Parietal lobe (tissue), 1 donor: ENCODE results near the gene ZNF488. TPM values are rescaled to one million over a fixed set of nuclear protein-coding genes. Genes with fewer than 3 reads are reported as not detected.

ENCODE experiments used
- total RNA-seq: library from RNA; depleted of rRNA; stranded (reverse); fragments of >200 nt; gene quantifications from one replicate; pipeline ENCODE4 v1.2.3, GENCODE V29; 2014

Gene ZNF488, protein sequence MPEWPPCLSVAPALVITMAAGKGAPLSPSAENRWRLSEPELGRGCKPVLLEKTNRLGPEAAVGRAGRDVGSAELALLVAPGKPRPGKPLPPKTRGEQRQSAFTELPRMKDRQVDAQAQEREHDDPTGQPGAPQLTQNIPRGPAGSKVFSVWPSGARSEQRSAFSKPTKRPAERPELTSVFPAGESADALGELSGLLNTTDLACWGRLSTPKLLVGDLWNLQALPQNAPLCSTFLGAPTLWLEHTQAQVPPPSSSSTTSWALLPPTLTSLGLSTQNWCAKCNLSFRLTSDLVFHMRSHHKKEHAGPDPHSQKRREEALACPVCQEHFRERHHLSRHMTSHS
- total RNA-seq, result 2.5 TPM

GRCh38 chr10:47384148-47384921 is at the start of gene ZNF488:
TSS of gene ZNF488 (minus strand) at chr10:47384293. CDS start at chr10:47368829, 15,464 bp downstream.

DNA sequence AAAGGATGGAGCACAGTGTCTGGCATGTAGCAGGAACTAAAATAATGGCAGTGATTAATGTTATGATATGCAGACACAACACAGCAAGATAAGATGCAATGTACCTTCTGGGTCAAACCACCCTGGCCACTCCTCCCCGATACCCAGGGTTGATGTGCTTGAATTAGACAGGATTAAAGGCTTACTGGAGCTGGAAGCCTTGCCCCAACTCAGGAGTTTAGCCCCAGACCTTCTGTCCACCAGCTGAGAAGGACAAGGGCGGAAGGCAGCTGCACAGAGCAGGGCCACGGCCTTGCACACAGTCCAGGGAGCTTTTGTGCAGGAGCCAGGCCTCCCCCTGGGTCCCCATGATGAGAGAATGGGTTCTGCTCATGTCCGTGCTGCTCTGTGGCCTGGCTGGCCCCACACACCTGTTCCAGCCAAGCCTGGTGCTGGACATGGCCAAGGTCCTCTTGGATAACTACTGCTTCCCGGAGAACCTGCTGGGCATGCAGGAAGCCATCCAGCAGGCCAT is 35.9 kb downstream of the ZNF488 start, which contains the start of gene RBP3:
RBP3 (plus strand) TSS at position 226 of the 514 bp plus-strand sequence; CDS start at position 348, 122 bp downstream.

DNA sequence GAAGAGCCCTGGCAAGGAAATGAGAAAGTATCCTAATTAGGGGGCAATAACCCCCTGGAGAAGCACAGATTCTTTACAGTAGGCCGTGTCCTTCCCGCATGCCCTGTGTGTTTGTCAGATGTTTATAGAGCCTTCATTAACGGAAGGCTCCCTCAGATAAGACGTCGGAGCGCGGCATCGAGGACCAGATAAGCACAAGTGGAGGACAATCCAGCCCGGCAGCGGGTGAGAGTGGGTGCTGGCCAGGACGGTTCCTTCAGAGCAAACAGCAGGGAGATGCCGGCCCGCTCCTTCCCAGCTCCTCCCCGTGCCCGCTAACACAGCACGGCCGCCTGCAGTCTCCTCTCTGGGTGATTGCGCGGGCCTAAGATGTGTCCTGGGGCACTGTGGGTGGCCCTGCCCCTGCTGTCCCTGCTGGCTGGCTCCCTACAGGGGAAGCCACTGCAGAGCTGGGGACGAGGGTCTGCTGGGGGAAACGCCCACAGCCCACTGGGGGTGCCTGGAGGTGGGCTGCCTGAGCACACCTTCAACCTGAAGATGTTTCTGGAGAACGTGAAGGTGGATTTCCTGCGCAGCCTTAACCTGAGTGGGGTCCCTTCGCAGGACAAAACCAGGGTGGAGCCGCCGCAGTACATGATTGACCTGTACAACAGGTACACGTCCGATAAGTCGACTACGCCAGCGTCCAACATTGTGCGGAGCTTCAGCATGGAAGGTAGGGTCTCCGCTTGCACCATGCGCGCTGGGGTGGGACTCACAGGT is 61.6 kb downstream of the ZNF488 start, which contains the start of gene GDF2:
GDF2 (plus strand) TSS at position 155 of the 762 bp plus-strand sequence; CDS start at position 370, 215 bp downstream.

Other genes with a start within 250 kb of the ZNF488 start
- 6.3 TPM for gene GDF10, start 84.1 kb downstream of the ZNF488 start, total RNA-seq
- gene GDF2, start 61.8 kb downstream of the ZNF488 start, total RNA-seq, result not detected
- not detected for gene RBP3, start 35.9 kb downstream of the ZNF488 start, total RNA-seq
- gene ANXA8, start 99.8 kb upstream of the ZNF488 start, total RNA-seq, result not detected
- not detected for gene FAM25G, start 107.4 kb upstream of the ZNF488 start, total RNA-seq
- 7.5 TPM for gene AGAP9, start 139.3 kb upstream of the ZNF488 start, total RNA-seq